NCI-H1930 (cell line): Measurements from ENCODE around the gene KRTAP13-2.

ENCODE experiments used
- DNase-seq, 2 experiments: peaks; one replicate each; lab custom pipeline; 2025; lab: John Stamatoyannopoulos, UW

KRTAP13-2 gene, protein sequence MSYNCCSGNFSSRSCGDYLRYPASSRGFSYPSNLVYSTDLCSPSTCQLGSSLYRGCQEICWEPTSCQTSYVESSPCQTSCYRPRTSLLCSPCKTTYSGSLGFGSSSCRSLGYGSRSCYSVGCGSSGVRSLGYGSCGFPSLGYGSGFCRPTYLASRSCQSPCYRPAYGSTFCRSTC

DNA sequence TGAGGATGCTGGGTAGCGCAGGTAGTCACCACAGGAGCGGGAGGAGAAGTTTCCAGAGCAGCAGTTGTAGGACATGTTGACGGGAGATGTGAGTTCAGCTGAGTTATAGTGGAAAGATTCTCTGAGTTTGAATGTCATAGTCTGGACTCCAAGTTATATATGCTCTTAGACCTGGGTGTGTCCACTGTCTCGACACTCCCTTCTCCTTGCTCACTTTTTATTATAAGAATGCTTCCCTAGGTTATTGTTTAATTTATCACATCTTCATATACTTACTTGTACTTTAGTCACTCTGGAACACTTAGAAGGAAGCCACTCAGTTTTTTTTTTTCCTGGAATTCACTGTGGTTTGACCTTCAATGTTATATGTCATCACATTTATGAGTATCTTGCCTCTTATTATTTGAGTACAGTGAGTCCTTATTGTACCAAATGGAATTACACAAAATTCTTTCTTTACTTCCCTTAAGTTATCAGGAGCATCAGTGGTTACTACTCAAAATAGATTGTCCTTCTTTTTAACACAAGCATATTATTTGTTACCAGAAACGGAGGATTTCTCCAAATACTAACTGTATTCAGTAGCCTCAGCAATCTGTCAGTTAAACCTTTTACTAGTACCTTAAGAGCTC, at the start of gene KRTAP13-2:
KRTAP13-2 (minus strand) TSS at position 133 of the 632 bp plus-strand sequence; CDS start at position 75, 58 bp downstream.
- no peak for DNase-seq

DNA sequence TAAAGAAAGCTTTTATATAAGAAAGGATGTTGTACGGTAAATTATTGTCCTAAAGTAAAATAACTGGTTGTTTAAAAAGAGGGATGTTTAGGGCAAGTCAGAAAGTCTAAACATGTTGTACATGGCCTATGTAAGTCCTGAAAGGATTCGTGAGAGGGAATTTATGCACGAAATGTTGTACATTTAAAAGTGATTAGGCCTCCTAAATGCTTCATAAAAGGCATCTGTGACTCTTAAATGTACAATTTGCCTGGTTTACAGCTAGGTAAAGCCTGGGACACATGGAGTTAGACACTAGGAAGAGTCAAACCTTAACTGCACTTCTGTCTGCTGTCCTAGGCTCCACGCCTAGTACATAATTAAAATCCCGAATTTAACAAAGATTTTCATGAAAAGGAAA, 43.9 kb upstream of the KRTAP13-2 start:
- no peak for DNase-seq

DNA sequence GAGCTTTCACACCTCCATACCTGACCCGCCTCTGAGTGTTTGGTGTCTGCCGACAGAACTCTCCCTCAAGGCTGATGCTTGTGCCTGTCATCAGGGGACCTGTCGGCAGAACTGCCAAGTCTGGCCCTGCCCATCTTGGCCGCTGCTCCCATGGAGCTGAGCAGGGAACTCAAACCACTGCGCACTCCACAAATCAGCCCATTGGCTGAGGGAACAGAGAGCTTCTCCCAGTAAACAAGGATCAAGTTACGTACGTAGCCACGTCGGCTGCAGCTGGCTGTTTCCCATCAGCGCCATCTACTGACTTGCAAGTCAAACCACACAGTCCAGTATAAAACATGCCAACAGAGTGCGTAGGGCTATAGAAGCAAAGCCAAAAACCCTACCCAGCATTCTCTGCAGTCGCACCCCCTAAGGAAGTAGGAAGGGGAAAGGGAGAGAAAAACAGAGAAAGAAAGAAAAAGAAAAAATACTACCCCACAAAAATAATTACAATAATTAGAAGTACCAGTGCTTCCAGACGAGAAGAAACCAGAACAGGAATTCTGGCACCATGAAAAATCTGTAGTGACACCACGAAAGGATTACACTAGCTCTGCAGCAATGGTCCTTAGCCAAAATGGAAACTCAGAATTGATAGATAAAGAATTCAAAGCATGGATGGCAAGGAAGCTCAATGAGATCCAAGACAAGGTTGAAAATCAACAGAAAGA, 36.9 kb upstream of the KRTAP13-2 start:
- DNase-seq, result no peak

DNA sequence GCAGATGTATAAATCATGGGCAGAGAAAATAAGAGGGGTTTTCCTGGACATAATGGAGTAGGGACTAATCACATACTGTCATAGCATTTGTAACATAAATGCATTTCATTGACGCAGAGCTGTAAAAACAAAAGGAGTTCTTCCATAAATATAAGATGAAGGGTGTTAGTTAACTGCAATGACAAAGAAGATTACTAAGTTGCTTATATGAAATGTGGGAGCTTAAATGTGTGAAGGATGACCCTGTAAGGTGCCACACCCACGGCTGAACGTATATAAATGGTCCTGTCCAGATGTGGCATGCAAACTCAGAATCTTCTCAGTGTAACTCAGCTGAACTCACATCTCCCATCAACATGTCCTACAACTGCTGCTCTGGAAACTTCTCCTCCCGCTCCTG, 23.7 kb upstream of the KRTAP13-2 start, which contains the start of gene KRTAP13-1:
KRTAP13-1 (plus strand) TSS at position 301 of the 400 bp plus-strand sequence; CDS start at position 357, 56 bp downstream.
- no peak for DNase-seq

DNA sequence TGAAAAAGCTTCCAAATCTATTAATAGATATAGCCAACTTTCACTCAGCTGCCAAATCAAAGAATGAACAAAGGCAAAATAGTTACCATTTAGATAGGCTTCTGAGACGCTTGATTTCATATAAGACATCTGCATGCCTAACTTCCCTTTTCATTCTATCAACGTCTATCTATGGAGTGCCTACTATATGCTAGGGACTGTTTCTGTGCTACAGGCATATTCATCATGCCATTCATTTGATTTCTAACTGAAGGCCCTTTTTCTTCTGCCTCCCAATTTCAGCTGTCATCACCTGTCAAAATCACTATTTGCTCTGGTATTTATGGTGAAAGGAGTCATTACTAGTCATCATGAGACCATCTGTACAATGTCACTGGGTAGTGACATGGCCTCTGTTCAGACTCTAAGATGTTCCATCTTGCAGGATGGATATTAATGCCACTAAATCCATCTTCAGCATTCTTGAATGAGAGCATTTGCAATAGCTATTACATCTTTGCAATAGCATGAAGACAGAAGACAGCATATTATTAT, 19.5 kb upstream of the KRTAP13-2 start:
- DNase-seq, result no peak

DNA sequence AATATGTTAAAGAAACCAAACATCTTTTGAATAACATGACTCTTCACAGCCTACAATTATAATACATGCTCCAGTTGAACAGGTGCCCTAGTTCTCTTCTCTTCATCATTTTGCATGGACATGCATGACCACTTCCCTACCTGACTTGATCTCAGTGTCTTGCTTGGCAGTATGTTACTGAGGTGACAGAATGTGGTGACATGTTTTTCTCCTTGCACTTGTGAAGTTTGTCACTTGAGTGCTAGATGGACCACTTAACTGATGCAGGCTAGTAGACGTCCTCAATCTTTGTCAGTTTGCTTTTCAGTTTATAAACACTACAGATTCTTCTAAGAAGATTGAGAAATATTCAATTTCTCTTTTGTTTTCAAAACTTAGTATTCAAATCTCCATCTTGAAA, 10.1 kb upstream of the KRTAP13-2 start:
- DNase-seq, result no peak

DNA sequence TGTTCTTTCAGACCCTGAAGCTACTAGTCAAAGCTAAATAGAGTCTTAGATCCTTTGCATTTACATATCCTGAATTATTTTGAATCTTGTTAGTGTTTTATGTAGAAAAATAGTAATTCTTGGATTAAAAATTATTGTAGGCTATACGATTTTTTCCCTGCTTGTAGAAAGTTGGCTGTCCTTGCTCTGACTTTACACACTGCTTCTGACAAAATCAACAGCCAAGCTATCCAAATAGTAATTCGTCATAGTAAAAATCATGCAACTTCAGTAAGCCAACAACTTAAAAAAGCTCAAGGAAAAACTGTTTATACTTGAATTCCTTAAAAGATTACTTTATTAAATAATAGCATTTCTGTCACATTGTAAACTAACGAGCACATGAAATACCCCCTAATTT, 16.2 kb downstream of the KRTAP13-2 start:
- DNase-seq, result no peak

DNA sequence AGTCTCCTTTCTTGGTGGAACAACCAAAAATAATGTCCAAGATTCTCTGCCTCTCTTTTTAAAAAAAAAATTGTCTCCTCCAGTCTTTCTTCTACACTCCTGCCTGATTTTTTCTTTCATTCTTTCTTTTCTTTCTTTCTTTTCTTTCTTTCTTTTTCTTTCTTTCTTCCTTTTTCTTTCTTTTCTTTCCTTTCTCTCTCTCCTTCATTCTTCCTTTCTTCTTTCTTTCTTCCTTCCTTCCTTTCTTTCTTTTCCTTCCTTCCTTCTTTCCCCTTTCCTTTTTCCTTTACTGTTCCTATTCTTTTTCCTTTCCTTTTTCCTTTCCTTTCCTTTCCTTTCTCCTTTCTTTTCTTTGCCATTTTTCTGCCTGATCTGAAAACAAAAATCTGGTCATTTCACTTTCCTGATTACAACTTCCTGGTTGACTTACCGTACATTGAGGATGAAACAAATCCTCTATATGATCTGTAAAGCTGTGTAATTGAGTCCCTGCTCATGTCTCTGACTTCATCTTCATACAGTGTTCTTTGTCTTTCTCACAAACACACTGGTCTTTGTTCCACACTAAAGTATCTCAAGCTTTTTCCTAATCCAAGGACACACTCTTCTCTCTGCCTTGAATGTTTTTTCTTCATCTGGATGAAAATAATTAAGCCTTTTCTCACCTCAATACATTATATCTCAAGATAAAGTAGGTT, 17.6 kb downstream of the KRTAP13-2 start:
- no peak for DNase-seq

DNA sequence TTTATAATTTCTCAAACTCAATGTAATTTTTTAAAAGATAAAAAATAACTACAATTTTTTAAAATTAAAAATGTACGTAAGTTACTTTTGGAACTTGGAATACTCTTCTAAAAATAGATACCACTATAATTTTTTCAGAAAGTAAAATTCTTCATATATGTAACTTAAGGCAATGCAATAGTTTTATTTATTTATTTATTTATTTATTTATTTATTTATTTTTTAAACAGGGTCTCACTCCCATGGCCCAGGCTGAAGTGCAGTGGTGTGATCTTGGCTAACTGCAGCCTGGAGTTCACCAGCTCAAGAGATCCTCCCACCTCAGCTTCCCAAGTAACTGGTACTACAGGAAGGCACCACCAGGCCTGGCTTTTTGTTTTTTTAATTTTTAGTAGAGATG, 20.5 kb downstream of the KRTAP13-2 start:
- DNase-seq, result no peak

DNA sequence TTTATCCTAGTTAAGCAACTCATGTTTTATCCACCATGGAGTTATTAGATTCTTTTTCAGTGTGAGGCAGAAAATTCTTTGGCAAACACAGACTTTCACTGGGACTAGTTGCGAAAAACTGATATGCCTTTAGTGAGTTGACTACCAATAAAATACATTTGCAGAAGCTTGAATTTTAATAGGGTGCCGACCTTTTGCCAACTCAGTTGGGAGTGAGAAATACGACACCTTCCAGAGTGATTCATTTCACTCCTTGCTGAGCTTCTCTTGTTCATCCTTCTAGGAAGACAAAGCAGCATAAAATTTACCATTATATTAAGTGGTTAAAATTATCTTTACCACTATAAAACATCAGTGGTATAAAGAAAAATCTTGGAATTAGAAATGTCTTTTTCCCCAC, 22.5 kb downstream of the KRTAP13-2 start:
- DNase-seq, result peak in 1 of 2 experiments; percentile 19

DNA sequence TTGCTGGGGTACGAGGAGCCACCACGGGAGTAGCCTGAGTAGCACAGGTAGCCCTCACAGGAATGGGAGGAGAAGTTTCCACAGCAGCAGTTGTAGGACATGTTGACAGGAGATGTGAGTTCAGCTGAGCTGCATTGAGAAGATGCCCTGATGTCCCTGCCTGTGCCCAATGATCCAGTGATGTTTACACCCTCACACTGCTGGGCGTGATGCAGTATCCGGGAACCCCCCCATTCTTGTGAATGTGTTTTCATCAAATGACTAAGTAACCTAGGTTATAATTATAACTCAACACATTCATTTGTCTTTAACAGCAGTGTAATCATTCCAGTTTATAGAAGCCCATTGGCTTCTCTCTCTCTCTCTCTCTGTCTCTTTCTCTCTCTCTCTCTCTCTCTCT, 23.6 kb downstream of the KRTAP13-2 start, which contains the start of gene KRTAP23-1:
KRTAP23-1 (minus strand) TSS at position 101 of the 400 bp plus-strand sequence; CDS start at position 101, 0 bp downstream.
- no peak for DNase-seq

DNA sequence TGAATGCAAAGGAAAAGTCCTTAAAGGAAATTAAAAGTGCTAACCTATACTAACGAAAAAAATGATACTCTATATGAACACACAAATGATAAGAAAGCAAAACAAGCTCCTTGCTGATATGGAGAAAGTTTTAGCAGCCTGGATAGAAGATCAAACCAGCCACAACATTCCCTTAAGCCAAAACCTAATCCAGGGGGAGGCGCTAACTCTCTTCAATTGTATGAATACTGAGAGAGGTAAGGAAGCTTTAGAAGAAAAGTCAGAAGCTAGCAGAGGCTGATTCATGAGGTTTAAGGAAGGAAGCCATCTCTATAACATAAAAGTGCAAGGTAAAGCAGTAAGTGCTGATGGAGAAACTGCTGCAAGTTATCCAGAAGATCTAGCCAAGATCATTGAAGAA, 27.1 kb downstream of the KRTAP13-2 start:
- no peak for DNase-seq

DNA sequence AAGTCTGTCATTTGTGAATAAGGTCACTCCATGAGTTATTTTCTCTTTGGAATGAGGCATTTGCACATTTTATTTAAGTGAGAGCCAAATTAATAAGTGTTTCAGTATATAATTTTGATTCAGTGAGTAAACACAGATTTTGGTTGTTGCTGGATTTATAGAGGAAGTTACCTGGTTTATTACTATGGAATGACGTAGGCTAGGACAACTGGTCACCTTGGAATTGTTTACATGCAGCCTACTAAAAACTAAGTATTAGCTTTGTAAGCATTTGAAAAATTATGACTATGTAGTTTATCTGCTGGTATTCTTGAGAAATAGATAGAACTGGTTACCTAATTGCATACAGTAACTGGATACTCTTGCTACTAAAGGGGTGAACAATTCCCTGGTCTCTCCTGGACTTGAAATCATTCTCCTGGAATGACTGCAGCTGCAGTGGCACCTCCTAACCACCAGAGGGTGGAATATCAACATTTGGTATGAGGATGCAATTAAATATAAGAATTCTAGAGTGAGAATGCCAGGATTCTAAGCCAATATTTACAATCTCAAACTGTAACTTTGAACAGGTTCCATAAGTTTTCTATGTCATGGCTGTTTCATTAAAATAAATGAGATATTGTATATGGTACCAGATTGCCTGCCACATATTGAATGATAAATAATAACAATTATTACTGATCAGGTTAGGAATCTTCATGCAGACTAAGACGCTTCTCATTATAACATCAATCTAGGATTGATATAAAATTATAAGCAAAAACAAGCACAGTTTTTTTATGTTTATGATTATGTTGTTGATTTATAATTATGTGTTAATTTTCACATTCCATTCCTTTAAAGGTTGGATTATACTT, 31.1 kb downstream of the KRTAP13-2 start:
- DNase-seq, result peak in 1 of 2 experiments; percentile 2

DNA sequence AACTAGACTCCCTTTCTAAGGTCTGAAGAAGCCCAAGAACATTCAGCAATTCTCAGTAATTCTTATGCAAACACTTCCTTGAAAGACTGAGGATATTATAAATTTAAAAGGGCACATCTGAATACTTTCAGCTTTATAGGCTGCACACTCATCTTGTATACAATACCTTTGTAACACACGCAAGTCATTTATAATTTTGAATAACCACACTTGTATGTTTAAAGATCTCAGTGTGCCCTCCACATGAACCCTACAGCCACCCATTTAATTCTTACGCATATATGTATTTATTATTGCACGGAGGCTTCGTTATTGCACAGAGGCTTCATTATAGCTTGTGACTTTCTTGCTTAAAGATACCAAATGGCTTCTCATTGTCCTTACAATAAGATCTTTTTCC, 33.4 kb downstream of the KRTAP13-2 start:
- no peak for DNase-seq

DNA sequence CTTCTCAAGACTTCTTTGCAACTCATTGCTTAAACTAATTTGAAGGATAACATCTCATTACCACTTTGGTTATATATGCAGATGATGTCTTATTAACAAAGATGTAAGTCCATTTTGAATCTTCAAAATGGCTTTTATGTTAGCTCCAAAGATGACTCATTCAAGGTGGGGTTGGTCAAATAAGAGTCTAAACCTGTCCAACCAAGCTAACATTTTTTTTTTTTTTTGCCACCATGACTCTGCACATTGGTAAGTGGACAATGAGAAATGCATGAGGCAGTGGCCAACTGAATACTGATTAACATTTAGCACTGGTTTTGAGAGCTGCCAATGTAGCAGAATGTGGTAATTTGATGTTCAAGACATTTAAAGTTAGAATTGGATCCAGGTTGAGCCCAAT, 34.3 kb downstream of the KRTAP13-2 start:
- no peak for DNase-seq

DNA sequence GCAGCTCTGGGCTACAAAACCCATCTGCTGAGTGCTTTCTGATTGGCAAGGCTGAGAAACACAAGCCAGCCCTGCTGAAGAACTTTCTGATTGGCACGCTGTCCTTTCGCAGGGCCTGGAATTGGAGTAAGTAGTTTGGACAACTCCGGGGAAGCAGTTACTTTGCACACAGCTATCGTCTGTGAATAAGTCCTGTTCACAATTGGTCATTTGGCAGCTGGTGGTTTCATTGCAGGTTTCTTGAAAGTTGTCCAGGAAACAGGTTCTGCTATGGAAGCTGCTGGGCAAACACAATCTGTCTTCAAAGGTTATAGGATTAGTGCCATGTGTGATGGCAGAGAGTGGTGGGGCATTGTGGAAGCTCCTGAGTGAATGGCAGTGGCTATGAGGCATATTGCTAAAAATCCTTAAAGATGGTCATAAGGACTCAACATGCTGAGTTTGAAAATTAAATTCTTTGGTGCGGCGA, 34.8 kb downstream of the KRTAP13-2 start, which contains the start of gene KRTAP27-1:
KRTAP27-1 (minus strand) TSS at position 419 of the 469 bp plus-strand sequence; CDS start at position 393, 26 bp downstream.
- no peak for DNase-seq

DNA sequence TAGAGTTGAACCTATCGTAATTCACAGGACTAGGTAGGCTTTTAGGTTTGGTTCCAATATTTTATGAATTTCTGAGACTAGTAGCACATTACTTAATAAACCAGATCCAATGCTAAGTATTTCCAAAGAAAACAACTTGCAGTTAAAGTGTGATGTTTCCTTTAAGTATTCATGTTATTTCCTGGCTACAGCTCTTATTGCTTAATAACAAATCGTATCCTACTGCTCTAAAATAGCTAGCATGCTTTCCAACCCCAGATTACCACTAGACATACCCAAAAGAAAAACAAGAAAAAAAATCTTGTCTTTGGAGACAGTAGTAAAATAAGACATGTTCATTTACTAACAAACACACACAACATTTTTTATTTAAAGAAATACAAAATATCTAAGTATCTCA, 35.5 kb downstream of the KRTAP13-2 start:
- no peak for DNase-seq

DNA sequence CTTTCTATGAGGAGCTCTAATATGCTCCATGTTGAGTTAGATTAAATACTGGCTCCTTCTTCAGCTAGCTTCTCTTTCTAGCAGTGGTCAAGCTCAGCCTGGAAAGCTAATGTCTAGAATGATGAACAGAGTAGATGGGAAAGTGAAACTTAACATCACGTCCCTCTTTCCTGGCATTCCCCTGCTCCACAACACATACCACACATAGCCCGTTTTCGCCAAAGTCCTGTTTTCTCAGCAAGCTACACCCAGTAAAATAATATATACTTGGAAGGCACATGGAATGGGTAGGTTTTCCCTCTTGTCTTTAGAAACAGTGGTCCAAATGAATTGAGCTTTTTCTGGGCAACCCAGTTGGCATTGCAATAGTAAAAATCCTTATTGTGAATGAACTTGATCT, 38.3 kb downstream of the KRTAP13-2 start:
- DNase-seq, result no peak

DNA sequence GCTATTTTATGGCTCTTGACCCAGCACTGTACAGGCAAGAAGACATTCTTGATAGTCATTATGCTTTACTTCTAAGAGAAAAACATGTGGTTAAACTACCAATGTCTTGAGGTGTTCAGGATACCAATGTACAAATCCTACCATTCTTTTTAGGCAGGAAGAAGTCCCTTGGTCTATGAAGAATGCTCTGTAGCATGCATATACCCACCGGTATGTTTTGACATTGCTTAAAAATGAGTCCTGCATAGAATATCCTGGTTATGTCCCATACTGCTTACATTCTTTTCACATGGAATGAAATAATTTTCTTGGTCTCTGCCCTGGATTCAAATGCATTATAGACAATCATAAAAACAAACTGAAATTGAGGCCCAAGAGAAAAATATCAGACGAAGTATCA, 39.4 kb downstream of the KRTAP13-2 start:
- no peak for DNase-seq

DNA sequence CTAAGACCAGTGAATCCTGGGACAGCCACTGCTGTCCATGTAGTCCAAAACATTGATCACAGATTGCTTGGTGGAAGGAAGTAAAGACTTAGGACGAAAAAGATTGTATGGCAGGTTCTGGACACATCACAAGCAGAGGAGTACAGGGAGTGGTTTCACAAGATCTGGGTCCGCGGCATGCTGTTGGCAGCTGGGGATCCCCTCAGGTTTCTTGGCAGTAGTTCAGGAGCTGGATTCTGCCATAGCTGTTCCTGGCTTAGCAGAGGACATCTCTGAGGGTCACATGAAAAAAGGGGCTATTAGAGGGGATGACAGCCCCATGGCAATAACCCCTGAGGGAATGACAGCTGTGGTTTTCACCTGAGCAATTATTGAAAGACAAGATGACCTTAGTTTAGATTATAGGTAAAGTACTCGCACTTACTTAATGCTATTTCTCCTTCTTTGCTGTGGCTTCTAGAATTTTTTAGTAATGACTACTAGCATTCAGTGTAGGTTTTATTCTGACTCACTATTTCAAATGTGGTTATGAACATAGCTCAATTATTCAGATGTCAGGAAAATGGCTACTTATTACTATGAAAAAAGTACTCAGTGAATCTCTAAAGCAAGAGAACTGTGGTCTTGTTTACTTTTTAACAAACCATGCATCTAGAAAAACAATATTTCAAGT, 42.7 kb downstream of the KRTAP13-2 start:
- no peak for DNase-seq
